Stimulated activated CD4-positive, alpha-beta T cell treated with anti-CD3 and anti-CD28 coated beads, Interleukin-1b, Interleukin-23, amount 100 ng/mL, for 4 hours (primary cell): Measurements from ENCODE around the gene CRY1.
"Not testable (repeated sequence)": the region's sequence is repeated elsewhere in the genome, so short reads cannot be mapped to it uniquely, and the experiment has no call there.

Experiments
- DNase-seq, 2 donors: peaks; one replicate each; pipeline ENCODE4 v3.0.0-alpha.2; 2020; ENCODE audit warnings: low read depth in 2 of 2

CRY1 gene

GRCh38 chr12:107108366-107108765, 15.0 kb upstream of the CRY1 start:
- DNase-seq: not testable (repeated sequence)

- no peak for DNase-seq
Observed at GRCh38 chr12:107107381-107107780, 14.0 kb upstream of the CRY1 start.

DNA sequence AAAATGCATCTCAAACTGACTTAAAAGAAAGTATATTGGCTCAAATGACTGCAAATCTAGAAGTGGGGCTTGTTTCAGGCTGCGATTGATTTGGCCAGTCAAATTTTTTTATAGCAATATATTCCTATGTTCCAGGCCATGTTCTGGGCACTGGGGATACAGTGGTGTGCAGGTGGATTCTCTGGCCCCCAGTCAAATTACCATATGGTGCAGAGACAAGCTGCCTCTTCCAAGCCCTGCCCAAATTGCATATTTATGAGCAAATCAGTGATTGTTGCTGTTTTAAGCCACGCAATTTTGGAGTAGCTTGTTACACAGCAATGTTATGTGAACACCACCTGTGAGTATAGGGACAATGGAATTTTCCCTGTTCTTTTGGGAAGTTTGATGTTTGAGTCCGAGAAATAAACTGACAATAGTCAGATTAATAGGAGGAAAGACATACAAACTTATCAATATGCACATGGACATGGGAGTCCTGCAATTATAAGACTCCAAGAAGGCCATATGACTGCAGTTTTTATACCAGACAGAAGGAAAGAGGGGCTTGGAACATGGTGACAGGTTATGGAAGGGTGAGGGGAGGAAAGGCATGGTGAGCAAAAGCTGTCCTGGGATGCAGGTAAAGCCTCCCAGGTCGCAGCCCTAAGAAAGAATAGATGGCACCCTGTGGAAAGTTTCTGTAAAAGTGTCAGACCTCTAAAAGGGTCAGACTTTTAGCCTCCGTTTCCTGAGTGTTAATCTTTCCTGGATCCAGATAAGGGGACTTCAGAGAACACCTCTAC, 13.1 kb upstream of the CRY1 start:
- no peak for DNase-seq

- no peak for DNase-seq
Observed at GRCh38 chr12:107105410-107105703, 12.0 kb upstream of the CRY1 start.

DNA sequence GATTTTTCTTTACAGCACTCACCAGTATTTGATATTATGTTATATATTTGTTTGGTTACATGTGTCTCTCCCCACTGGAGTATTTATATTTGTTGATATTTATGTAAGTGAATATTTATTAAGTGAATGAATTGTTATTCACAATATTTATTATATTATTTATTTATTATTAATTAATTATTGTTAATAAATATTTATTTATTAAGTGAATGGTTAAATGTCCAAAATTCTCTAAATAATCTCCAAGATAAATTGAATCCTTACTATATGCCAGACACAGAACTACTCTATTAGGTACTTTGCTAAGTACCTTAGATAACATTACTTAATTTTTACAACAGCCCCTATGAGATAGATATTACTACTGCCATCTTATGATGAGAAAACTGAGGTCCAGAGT, 10.2 kb upstream of the CRY1 start:
- DNase-seq: no peak

DNA sequence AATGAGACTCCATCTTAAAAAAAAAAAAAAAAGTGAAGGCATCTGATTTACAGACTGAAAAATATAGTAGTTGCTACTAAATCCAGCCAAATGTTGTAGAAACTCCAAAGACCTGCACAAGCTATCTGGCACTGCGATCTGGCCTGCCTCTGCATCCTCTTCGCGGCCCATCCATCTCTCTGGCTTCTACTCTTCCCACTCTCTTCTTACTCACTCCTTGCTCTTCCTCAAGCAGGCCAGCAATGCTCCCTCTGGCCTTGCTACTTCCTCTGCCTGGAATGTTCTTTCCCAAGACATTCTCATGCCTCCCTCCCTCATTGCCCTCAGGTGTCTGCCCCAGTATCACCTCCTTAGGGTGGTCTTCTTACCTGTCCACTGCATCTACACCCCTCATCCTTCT, 9.7 kb upstream of the CRY1 start:
- no peak for DNase-seq

DNA sequence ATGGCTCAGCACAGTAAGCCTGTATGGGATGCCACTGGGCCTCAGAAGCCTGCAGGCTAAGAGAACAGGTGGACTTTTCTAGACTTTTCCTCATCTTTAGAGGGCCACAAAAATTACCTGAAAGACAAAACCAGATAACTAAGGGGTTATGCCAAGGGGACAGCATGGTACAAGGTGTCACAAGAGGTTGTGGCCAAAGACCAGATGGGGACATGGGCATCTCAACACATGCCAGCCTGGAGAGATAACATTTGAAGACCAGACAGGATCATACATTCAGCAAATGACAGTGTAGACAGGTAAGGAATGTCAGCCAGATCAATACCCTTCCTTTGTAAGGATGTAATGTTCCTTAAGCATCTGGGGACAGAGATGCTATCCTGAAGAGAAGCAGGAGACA, 8.9 kb upstream of the CRY1 start:
- DNase-seq: no peak

DNA sequence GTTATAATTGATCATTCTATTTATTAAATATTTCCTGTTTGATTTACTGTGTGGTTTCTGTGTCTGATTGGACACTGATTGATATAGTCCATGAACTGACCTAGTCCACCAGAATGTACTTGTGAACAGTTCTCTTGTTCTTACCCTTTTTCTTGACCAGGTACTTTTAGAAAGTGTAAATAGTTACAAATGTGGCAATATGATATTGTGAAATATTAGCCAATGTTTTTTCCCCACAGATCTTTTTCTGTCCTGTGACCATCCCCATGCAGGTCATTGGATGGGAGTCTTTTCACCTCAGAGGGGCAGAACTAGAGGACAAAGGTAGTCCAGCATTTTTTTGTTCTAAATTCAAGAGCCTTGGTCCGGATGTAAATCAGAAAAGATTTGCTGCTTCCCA, 8.3 kb upstream of the CRY1 start:
- DNase-seq: no peak

- no peak for DNase-seq
Observed at GRCh38 chr12:107099917-107100316, 6.6 kb upstream of the CRY1 start.

DNA sequence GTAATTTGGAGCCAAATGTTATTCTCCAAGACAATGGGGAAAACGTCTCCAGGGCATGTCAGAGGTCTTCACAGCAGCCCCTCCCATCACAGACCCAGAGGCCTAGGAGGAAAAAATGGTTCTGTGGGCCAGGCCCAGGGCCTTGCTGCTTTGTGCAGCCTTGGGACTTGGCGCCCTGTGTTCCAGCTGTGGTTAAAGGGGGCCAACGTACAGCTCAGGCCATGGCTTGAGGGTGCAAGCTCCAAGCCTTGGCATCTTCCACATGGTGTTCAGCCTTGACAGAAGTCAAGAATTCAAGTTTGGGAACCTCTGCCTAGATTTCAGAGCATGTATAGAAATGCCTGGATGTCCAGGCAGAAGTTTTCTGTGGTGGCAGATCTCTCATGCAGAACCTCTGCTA, 3.2 kb upstream of the CRY1 start:
- DNase-seq: no peak

DNA sequence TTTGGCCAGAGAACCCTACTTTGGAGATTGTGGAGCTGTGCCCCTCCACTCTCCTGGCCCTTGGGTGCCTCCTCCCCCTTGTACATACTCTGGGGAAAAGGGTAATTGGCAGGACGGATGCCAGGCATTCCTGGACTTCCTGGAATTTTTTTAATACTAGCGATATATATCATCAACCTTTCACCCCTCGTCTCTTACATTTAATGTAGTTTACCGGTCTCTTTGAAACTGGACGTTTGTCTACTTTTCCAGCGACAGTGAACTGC, 767 bp upstream of the CRY1 start:
- DNase-seq: no peak

- peak; percentile 63 to 67 for DNase-seq
Observed at GRCh38 chr12:107092669-107093416, 506 bp downstream of the CRY1 start.

DNA sequence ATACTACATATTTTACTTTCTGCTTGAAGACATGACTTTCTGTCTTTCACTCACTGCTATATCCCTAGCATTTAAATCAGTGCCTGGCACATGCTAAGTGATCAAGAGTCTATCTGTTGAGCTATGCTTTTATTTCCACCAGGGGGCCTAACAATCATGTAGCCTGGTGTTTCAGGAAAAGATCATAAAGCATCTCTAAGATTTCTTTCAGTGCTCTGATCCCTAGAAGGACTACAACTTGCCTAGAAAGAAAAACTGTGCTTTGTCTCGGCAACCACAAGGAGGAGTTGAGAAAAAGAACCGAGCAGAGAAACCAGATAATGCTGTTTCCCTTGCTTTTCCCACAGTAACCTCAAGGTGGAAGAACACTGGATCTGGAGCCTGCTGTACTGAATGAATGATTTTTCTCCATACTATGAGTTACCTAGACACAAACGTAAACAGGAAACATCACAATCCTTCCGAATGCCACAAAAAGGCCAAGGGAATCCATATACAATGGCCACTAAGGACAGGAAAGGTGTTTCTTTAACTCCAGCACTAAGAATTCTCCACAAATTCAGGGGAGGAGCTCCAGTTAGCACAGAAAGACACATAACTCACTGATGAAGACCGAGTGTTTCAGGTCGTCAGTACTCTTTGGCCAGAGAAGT, 1.2 kb downstream of the CRY1 start:
- peak in 1 of 2 donors; percentile 5 for DNase-seq

- DNase-seq: no peak
Observed at GRCh38 chr12:107091381-107091780, 2.0 kb downstream of the CRY1 start.

DNA sequence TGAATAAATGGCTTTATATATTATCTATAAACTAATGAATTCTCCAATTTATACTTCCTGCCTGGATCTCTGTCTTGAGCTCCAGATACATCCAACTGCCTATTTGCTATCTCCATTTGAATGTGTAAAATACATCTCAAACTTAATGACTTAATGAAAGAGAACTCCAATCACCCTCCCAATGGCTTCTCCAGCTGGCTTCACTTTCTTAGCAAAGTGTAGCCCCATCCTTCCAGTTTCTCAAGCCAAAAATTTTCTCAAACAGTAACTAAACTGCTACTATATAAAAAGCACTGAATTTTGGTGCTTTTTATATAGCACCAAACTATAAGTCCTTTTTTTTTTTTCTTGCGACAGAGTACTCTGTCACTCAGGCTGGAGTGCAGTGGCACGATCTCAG, 2.6 kb downstream of the CRY1 start:
- DNase-seq: no peak

DNA sequence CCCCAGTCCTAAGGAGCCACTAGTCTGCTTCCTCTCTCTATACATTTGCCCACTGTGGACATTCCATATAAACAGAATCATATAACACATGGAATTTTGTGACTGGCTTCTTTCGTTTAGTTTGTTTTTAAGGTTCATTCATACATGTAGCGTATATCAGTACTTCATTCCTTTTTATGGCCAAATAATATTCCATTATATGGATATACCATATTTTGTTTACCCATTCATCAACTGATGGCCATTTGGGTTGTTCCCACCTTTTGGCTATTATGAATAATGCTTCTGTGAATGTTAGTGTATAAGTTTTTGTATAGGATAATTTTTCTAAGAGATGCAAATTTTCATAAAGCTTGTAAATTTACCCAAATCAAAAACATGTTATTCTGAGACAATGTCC, 4.4 kb downstream of the CRY1 start:
- DNase-seq: no peak

DNA sequence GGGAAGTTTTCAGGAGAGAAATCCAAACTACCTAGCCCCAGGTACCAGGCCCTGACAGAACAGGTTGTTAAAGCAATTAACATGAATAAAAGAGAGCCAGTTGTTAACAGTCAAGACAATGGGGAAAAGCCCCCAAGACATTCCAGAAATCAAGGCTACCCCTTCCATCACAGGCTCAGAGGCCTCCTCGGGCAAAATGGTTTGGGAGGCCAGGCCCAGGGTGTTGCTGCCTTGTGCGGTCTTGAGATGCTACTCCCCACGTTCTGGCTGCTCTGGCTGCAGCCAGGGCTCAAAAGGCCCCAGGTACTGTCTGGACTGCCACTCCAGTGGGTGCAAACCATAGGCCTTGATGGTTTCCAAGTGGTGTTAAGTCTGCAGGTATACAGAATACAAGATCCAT, 7.0 kb downstream of the CRY1 start:
- no peak for DNase-seq

GRCh38 chr12:107081778-107082177, 11.6 kb downstream of the CRY1 start:
- no peak for DNase-seq

GRCh38 chr12:107080299-107080698, 13.1 kb downstream of the CRY1 start:
- no peak for DNase-seq

GRCh38 chr12:107079172-107080011, 14.0 kb downstream of the CRY1 start:
- no peak for DNase-seq

DNA sequence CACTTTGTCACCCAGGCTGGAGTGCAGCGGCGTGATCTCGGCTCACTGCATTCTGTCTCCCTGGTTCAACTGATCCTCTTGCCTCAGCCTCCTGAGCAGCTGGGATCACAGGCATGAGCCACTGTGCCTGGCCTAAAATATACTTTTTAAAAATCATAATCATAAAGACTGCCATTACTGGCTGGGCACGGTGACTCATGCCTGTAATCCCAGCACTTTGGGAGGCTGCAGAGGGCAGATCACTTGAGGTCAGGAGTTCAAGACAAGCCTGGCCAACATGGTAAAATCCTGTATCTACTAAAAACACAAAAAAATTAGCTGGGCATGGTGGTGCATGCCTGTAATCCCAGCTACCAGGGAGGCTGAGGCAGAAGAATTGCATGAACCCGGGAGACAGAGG, 20.1 kb downstream of the CRY1 start:
- not testable (repeated sequence) for DNase-seq

GRCh38 chr12:107066691-107067090, 26.7 kb downstream of the CRY1 start:
- no peak for DNase-seq
